Chondrocyte (in vitro differentiated cells): ENCODE measurements around the gene LILRA2. TPM values are rescaled to one million over a fixed set of nuclear protein-coding genes. Genes with fewer than 3 reads are reported as not detected.

ENCODE experiments used
- DNase-seq: peaks from one replicate; pipeline ENCODE4 v3.0.0; 2021; ENCODE audit warnings: mixed read lengths, low spot score
- H3K27ac Mint-ChIP-seq: one replicate; pipeline ENCODE4 v1.8.0; 2021; ENCODE audit warnings: mild to moderate bottlenecking, moderate library complexity, mixed read lengths; ENCODE audit not compliant: unreplicated experiment
- H3K27me3 Mint-ChIP-seq: 2 replicates; pipeline ENCODE4 v1.8.0; 2021; ENCODE audit warnings: low read depth, mixed read lengths
- H3K36me3 Mint-ChIP-seq: 2 replicates; pipeline ENCODE4 v1.8.0; 2021; ENCODE audit warnings: low read depth, mixed read lengths
- H3K4me1 Mint-ChIP-seq: 2 replicates; pipeline ENCODE4 v1.8.0; 2021; ENCODE audit warnings: low read depth, mild to moderate bottlenecking, mixed read lengths
- H3K4me3 Mint-ChIP-seq: one replicate; pipeline ENCODE4 v1.8.0; 2021; ENCODE audit warnings: mild to moderate bottlenecking, moderate library complexity, mixed read lengths; ENCODE audit not compliant: unreplicated experiment
- H3K9me3 Mint-ChIP-seq: 2 replicates; pipeline ENCODE4 v1.8.0; 2021; ENCODE audit warnings: low read depth, mixed read lengths
- CTCF ChIP-seq: fragments of 200-600 bp; sonication (generic); IDR thresholded peaks from 2 replicates; pipeline ENCODE4 v1.5.0; 2021; ENCODE audit warnings: antibody characterized with exemption, mild to moderate bottlenecking, moderate library complexity
- total RNA-seq: library from RNA; stranded (reverse); gene quantifications from 3 replicates; pipeline ENCODE4 v1.2.1, GENCODE V29; 2021

The LILRA2 gene
- total RNA-seq, 1 donor from 2014 or later = not detected

GRCh38 chr19:54609356-54609791, 35.8 kb downstream of the LILRA2 start:
- TF ChIP-seq CTCF = no peak
- H3K36me3 Mint-ChIP-seq = peaks cover 2% of the 10 kb centered on the region
- H3K4me3 Mint-ChIP-seq = no peak overlapping the region
- no peaks in the 10 kb centered on the region for H3K27me3 Mint-ChIP-seq
- no peaks in the 10 kb centered on the region for H3K4me1 Mint-ChIP-seq
- peaks cover 71% of the 10 kb centered on the region for H3K9me3 Mint-ChIP-seq
- no peak for DNase-seq
- no peak overlapping the region for H3K27ac Mint-ChIP-seq

- no peaks in the 10 kb centered on the region for H3K36me3 Mint-ChIP-seq
- no peaks in the 10 kb centered on the region for H3K27me3 Mint-ChIP-seq
- H3K27ac Mint-ChIP-seq = no peak overlapping the region
- TF ChIP-seq CTCF = no peak
- H3K9me3 Mint-ChIP-seq = peaks cover 68% of the 10 kb centered on the region
- DNase-seq = no peak
- H3K4me1 Mint-ChIP-seq = no peaks in the 10 kb centered on the region
- no peak overlapping the region for H3K4me3 Mint-ChIP-seq
Measured at GRCh38 chr19:54612428-54612827, 38.8 kb downstream of the LILRA2 start.

- no peaks in the 10 kb centered on the region for H3K4me1 Mint-ChIP-seq
- no peak for DNase-seq
- H3K27ac Mint-ChIP-seq = no peak overlapping the region
- H3K4me3 Mint-ChIP-seq = no peak overlapping the region
- peaks cover 52% of the 10 kb centered on the region for H3K9me3 Mint-ChIP-seq
- H3K27me3 Mint-ChIP-seq = no peaks in the 10 kb centered on the region
- no peak for TF ChIP-seq CTCF
- no peaks in the 10 kb centered on the region for H3K36me3 Mint-ChIP-seq
Measured at GRCh38 chr19:54614726-54615125, 41.1 kb downstream of the LILRA2 start.

GRCh38 chr19:54616057-54616456, 42.5 kb downstream of the LILRA2 start:
- no peak for TF ChIP-seq CTCF
- no peak overlapping the region for H3K4me3 Mint-ChIP-seq

GRCh38 chr19:54616821-54617560, 43.4 kb downstream of the LILRA2 start:
- Mint-ChIP-seq H3K4me1 (no peaks in the 10 kb centered on the region), H3K27me3 (no peaks in the 10 kb centered on the region), H3K27ac (peak overlapping the region; percentile 50), H3K4me3 (no peak overlapping the region), H3K36me3 (no peaks in the 10 kb centered on the region), H3K9me3 (peaks cover 47% of the 10 kb centered on the region)
- DNase-seq = no peak
- no peak for TF ChIP-seq CTCF

More at GRCh38 chr19:54616057-54616456, 42.5 kb downstream of the LILRA2 start:
- Mint-ChIP-seq H3K9me3 (peaks cover 47% of the 10 kb centered on the region), H3K27me3 (no peaks in the 10 kb centered on the region), H3K27ac (no peak overlapping the region), H3K36me3 (no peaks in the 10 kb centered on the region), H3K4me1 (no peaks in the 10 kb centered on the region)
- DNase-seq = no peak
